Lung (tissue), 12 donors: Measurements from ENCODE around the gene TEX22. TPM values are rescaled to one million over a fixed set of nuclear protein-coding genes. Genes with fewer than 3 reads are reported as not detected.
A peak's percentile ranks its signal among the peaks of the same experiment; 100 is the strongest.

Experiments
- ATAC-seq: fragments of 200-7000 bp; cut with Tn5 transposase; one replicate; pipeline ENCODE4 v1.9.1; 2020; ENCODE audit warnings: moderate number of reproducible peaks; ENCODE audit not compliant: insufficient read depth, low FRiP score
- DNase-seq, 3 donors: peaks; one replicate each; pipeline ENCODE4 v3.0.0-alpha.2; 2013 to 2017
- H3K27ac ChIP-seq, 2 donors: one replicate each; pipeline ENCODE4 v1.5.1; 2013; ENCODE audit warnings: mild to moderate bottlenecking in 2 of 2, moderate library complexity in 2 of 2, control low read depth in 1 of 2, inconsistent platforms in 1 of 2, low read depth in 1 of 2, low read length in 1 of 2
- H3K27me3 ChIP-seq, 3 donors: one replicate each; pipeline ENCODE4 v1.5.1; 2013; ENCODE audit warnings: low read length in 2 of 3; ENCODE audit not compliant: control insufficient read depth in 3 of 3, insufficient read depth in 3 of 3
- H3K36me3 ChIP-seq, 4 donors: one replicate each; pipeline ENCODE4 v1.5.1; 2013; ENCODE audit warnings: low read length in 4 of 4, mild to moderate bottlenecking in 1 of 4, moderate library complexity in 1 of 4; ENCODE audit not compliant: control insufficient read depth in 4 of 4, insufficient read depth in 4 of 4
- H3K4me1 ChIP-seq, 5 donors: one replicate each; pipeline ENCODE4 v1.5.1; 2013; ENCODE audit warnings: low read length in 5 of 5, mild to moderate bottlenecking in 2 of 5, moderate library complexity in 1 of 5; ENCODE audit not compliant: control insufficient read depth in 5 of 5, insufficient read depth in 5 of 5
- H3K4me3 ChIP-seq: one replicate; pipeline ENCODE4 v1.5.1; 2013; ENCODE audit warnings: mild to moderate bottlenecking, control low read depth, moderate library complexity
- H3K9ac ChIP-seq, 2 donors: one replicate each; pipeline ENCODE4 v1.5.1; 2013; ENCODE audit warnings: low read length in 2 of 2, control low read depth in 1 of 2; ENCODE audit not compliant: insufficient read depth in 1 of 2
- H3K9me3 ChIP-seq, 4 donors: one replicate each; pipeline ENCODE4 v1.5.1; 2013; ENCODE audit warnings: low read length in 3 of 4, mild to moderate bottlenecking in 1 of 4, moderate library complexity in 1 of 4; ENCODE audit not compliant: control insufficient read depth in 4 of 4, insufficient read depth in 3 of 4
- CTCF ChIP-seq: IDR thresholded peaks from 2 replicates; pipeline ENCODE4 v1.5.1; 2012; ENCODE audit warnings: mild to moderate bottlenecking; ENCODE audit errors: control extremely low read depth, extremely low read depth
- WGBS, 2 donors: extraction: QIAGEN DNeasy Blood & Tissue Kit; methylation state at CpG; one replicate each; pipeline ENCODE4 v1.1.7; 2013; 5-methylcytosine and 5-hydroxymethylcytosine counted together
- polyA plus RNA-seq, 2 donors: library from polyadenylated mRNA; stranded (reverse); fragments of 200-250 nt; gene quantifications; one replicate each; pipeline ENCODE4 v1.2.1, GENCODE V29; 2013
- total RNA-seq, 2 donors: library from RNA; depleted of rRNA in 1 of 2; stranded (reverse); fragments of >200 nt in 1 of 2; gene quantifications; one replicate each; pipeline ENCODE4 v1.2.1, GENCODE V29; 2014 to 2021
- donor health status: control.
- donor health status: control.
- donor health status: Bipolar disorder and iron deficiency.
- donor health status: healthy.
- donor health status: DM: yes; HTN: yes; CAD: no.

The TEX22 gene
- total and polyA plus RNA-seq, 4 donors: 0.17 to 2.1 (median 0.29) TPM

GRCh38 chr14:105350450-105351244 is 47.7 kb upstream of the TEX22 start:
- no peak for TF ChIP-seq CTCF
- H3K27ac ChIP-seq: no peak overlapping the region
- no peaks in the 10 kb centered on the region for H3K27me3 ChIP-seq
- WGBS, 2 donors: 95 to 96% methylated on average over 37 of the region's 37 CpGs
- ATAC-seq: no peak
- DNase-seq: no peak
- H3K9me3 ChIP-seq: no peaks in the 10 kb centered on the region
- H3K4me1 ChIP-seq: peaks cover 0 to 5% (median 0%) of the 10 kb centered on the region in 5 donors
- no peak overlapping the region for H3K9ac ChIP-seq
- peaks cover 0 to 33% (median 2%) of the 10 kb centered on the region in 4 donors for H3K36me3 ChIP-seq
- H3K4me3 ChIP-seq: no peak overlapping the region

DNA sequence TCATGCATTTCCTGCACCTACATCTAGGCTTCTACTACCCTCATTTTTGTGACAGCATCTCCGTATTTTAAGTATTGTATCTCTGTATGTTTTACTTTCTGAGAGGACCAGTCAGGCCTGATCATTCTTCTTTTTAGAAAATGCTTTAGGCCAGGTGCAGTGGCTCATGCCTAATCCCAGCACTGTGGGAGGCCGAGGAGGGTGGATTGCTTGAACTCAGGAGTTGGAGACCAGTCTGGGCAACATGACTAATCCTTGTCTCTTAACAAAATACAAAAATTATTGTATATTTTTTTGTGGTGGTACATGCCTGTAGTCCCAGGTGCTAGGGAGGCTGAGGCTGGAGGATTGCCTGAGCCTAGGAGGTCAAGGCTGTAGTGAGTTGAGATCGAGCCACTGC is 46.9 kb upstream of the TEX22 start:
- H3K36me3 ChIP-seq: peaks cover 0 to 37% (median 2%) of the 10 kb centered on the region in 4 donors

GRCh38 chr14:105351920-105352851 is 46.2 kb upstream of the TEX22 start:
- H3K9me3 ChIP-seq: no peaks in the 10 kb centered on the region
- H3K4me3 ChIP-seq: no peak overlapping the region
- peak; percentile 90 for TF ChIP-seq CTCF
- 66 to 69% methylated on average over 26 of the region's 26 CpGs for WGBS, 2 donors
- H3K9ac ChIP-seq: no peak overlapping the region
- peaks cover 0 to 4% (median 0%) of the 10 kb centered on the region in 5 donors for H3K4me1 ChIP-seq
- peak; percentile 82 for ATAC-seq
- peak; percentile 83 to 88 (median 85) for DNase-seq
- H3K27me3 ChIP-seq: no peaks in the 10 kb centered on the region
- peaks cover 0 to 38% (median 2%) of the 10 kb centered on the region in 4 donors for H3K36me3 ChIP-seq
- H3K27ac ChIP-seq: no peak overlapping the region

More for the DNA sequence above, 46.9 kb upstream of the TEX22 start:
- Histone ChIP-seq H3K9ac (no peak overlapping the region), H3K4me1 (peaks cover 0 to 4% (median 0%) of the 10 kb centered on the region in 5 donors), H3K27ac (no peak overlapping the region), H3K27me3 (no peaks in the 10 kb centered on the region), H3K9me3 (no peaks in the 10 kb centered on the region), H3K4me3 (no peak overlapping the region)
- WGBS, 2 donors: 92 to 97% methylated on average over 3 of the region's 3 CpGs
- no peak for TF ChIP-seq CTCF
- DNase-seq: no peak
- no peak for ATAC-seq
